Astrocyte (in vitro differentiated cells and primary cell): ENCODE measurements around the gene HTR3C. TPM values are rescaled to one million over a fixed set of nuclear protein-coding genes. Genes with fewer than 3 reads are reported as not detected.
A peak's percentile ranks its signal among the peaks of the same experiment; 100 is the strongest.
"Not testable (repeated sequence)": the region's sequence is repeated elsewhere in the genome, so short reads cannot be mapped to it uniquely, and the experiment has no call there.

ENCODE experiments used
- DNase-seq: peaks from one replicate; pipeline ENCODE4 v3.0.0-alpha.2; 2010; ENCODE audit warnings: low read depth
- FAIRE-seq: peaks from 2 replicates; lab custom pipeline; 2011; peaks lifted over from hg19 to GRCh38; lab: Jason Lieb, UNC
- H2AFZ ChIP-seq: 2 replicates; pipeline ENCODE4 v1.6.0; 2012; ENCODE audit warnings: low read depth, low read length, inconsistent platforms
- H3K27ac ChIP-seq: 2 replicates; pipeline ENCODE4 v1.5.1; 2011; ENCODE audit warnings: low read depth, low read length, inconsistent platforms
- H3K27me3 ChIP-seq: 2 replicates; pipeline ENCODE4 v1.6.0; 2011; ENCODE audit warnings: low read length, inconsistent platforms; ENCODE audit not compliant: insufficient read depth
- H3K36me3 ChIP-seq: 2 replicates; pipeline ENCODE4 v1.5.1; 2011; ENCODE audit warnings: low read length, inconsistent platforms; ENCODE audit not compliant: insufficient read depth
- H3K4me1 ChIP-seq: 2 replicates; pipeline ENCODE4 v1.5.1; 2011; ENCODE audit warnings: low read length, inconsistent platforms; ENCODE audit not compliant: insufficient read depth
- H3K4me2 ChIP-seq: 2 replicates; pipeline ENCODE4 v1.6.0; 2012; ENCODE audit warnings: low read length, inconsistent platforms
- H3K4me3 ChIP-seq: 2 replicates; pipeline ENCODE4 v1.5.1; 2011; ENCODE audit warnings: low read depth, mild to moderate bottlenecking, low read length, inconsistent platforms; ENCODE audit not compliant: insufficient read depth
- H3K79me2 ChIP-seq: 2 replicates; pipeline ENCODE4 v1.6.0; 2012; ENCODE audit warnings: mild to moderate bottlenecking, low read length, inconsistent platforms; ENCODE audit not compliant: insufficient read depth
- H3K9ac ChIP-seq: 2 replicates; pipeline ENCODE4 v1.6.0; 2012; ENCODE audit warnings: mild to moderate bottlenecking, low read length, inconsistent platforms
- H3K9me3 ChIP-seq: 2 replicates; pipeline ENCODE4 v1.5.1; 2012; ENCODE audit warnings: low read depth, mild to moderate bottlenecking, low read length, inconsistent platforms; ENCODE audit not compliant: insufficient read depth
- H4K20me1 ChIP-seq: 2 replicates; pipeline ENCODE4 v1.6.0; 2012; ENCODE audit warnings: low read length, inconsistent platforms; ENCODE audit not compliant: insufficient read depth
- H3K27ac Mint-ChIP-seq: one replicate; pipeline ENCODE4 v1.8.0; 2021; ENCODE audit warnings: mild to moderate bottlenecking, mixed read lengths; ENCODE audit not compliant: unreplicated experiment
- H3K27me3 Mint-ChIP-seq: one replicate; pipeline ENCODE4 v1.8.0; 2021; ENCODE audit warnings: low read depth, mixed read lengths; ENCODE audit not compliant: unreplicated experiment
- H3K36me3 Mint-ChIP-seq: one replicate; pipeline ENCODE4 v1.8.0; 2021; ENCODE audit warnings: low read depth, mixed read lengths; ENCODE audit not compliant: unreplicated experiment
- H3K4me1 Mint-ChIP-seq: one replicate; pipeline ENCODE4 v1.8.0; 2021; ENCODE audit warnings: low read depth, mixed read lengths; ENCODE audit not compliant: unreplicated experiment
- H3K4me3 Mint-ChIP-seq: one replicate; pipeline ENCODE4 v1.8.0; 2021; ENCODE audit warnings: mild to moderate bottlenecking, moderate library complexity, mixed read lengths; ENCODE audit not compliant: unreplicated experiment
- H3K9me3 Mint-ChIP-seq: one replicate; pipeline ENCODE4 v1.8.0; 2021; ENCODE audit warnings: mild to moderate bottlenecking, mixed read lengths; ENCODE audit not compliant: unreplicated experiment
- EZH2 ChIP-seq: IDR thresholded peaks from 2 replicates; pipeline ENCODE4 v1.6.1; 2012; ENCODE audit warnings: mild to moderate bottlenecking, low read length, inconsistent platforms; ENCODE audit not compliant: insufficient read depth
- total RNA-seq: library from RNA; stranded (reverse); gene quantifications from 2 replicates; pipeline ENCODE4 v1.2.1, GENCODE V29; 2021
- TF ChIP-seq, protein P1 (sequence below): IDR thresholded peaks from 2 replicates; pipeline ENCODE4 v1.5.1; 2011; ENCODE audit warnings: low read depth, mild to moderate bottlenecking, inconsistent platforms, low read length, moderate library complexity; ENCODE audit not compliant: insufficient read depth

HTR3C gene
- total RNA-seq, 1 donor from 2014 or later = not detected

- Mint-ChIP-seq H3K9me3 (no peaks in the 10 kb centered on the region), H3K36me3 (no peaks in the 10 kb centered on the region), H3K4me1 (peaks cover 16% of the 10 kb centered on the region), H3K4me3 (peak overlapping the region; percentile 97), H3K27ac (peak overlapping the region; percentile 70), H3K27me3 (peaks cover 1% of the 10 kb centered on the region)
- no peaks in the 10 kb centered on the region for H3K27me3 ChIP-seq
- peak overlapping the region; percentile 88 for H3K9ac ChIP-seq
- peaks cover 13% of the 10 kb centered on the region for H3K4me1 ChIP-seq
- no peaks in the 10 kb centered on the region for H3K36me3 ChIP-seq
- H3K4me3 ChIP-seq = peak overlapping the region; percentile 95
- DNase-seq = no peak
- TF ChIP-seq, protein P1, sequence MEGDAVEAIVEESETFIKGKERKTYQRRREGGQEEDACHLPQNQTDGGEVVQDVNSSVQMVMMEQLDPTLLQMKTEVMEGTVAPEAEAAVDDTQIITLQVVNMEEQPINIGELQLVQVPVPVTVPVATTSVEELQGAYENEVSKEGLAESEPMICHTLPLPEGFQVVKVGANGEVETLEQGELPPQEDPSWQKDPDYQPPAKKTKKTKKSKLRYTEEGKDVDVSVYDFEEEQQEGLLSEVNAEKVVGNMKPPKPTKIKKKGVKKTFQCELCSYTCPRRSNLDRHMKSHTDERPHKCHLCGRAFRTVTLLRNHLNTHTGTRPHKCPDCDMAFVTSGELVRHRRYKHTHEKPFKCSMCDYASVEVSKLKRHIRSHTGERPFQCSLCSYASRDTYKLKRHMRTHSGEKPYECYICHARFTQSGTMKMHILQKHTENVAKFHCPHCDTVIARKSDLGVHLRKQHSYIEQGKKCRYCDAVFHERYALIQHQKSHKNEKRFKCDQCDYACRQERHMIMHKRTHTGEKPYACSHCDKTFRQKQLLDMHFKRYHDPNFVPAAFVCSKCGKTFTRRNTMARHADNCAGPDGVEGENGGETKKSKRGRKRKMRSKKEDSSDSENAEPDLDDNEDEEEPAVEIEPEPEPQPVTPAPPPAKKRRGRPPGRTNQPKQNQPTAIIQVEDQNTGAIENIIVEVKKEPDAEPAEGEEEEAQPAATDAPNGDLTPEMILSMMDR = no peak
- TF ChIP-seq EZH2 = no peak
- H2AFZ ChIP-seq = peak overlapping the region; percentile 98
- peak overlapping the region; percentile 88 for H3K4me2 ChIP-seq
- H3K79me2 ChIP-seq = peaks cover 32% of the 10 kb centered on the region
- peaks cover 22% of the 10 kb centered on the region for H4K20me1 ChIP-seq
- FAIRE-seq = no peak
- no peaks in the 10 kb centered on the region for H3K9me3 ChIP-seq
- H3K27ac ChIP-seq = peak overlapping the region; percentile 59
Observed at GRCh38 chr3:184018424-184018973, 34.3 kb upstream of the HTR3C start.

GRCh38 chr3:184022323-184022722 lies 30.5 kb upstream of the HTR3C start:
- no peaks in the 10 kb centered on the region for H3K4me1 Mint-ChIP-seq
- Histone ChIP-seq H3K9ac (no peak overlapping the region), H3K27ac (no peak overlapping the region), H2AFZ (no peak overlapping the region), H3K36me3 (no peaks in the 10 kb centered on the region), H4K20me1 (no peaks in the 10 kb centered on the region), H3K79me2 (peaks cover 4% of the 10 kb centered on the region), H3K9me3 (no peaks in the 10 kb centered on the region), H3K27me3 (peaks cover 3% of the 10 kb centered on the region), H3K4me1 (peaks cover 4% of the 10 kb centered on the region), H3K4me3 (no peak overlapping the region), H3K4me2 (no peak overlapping the region)
- H3K9me3 Mint-ChIP-seq = no peaks in the 10 kb centered on the region
- H3K4me3 Mint-ChIP-seq = no peak overlapping the region
- no peak for TF ChIP-seq EZH2
- TF ChIP-seq, protein P1 = no peak
- DNase-seq (no peak), FAIRE-seq (no peak)
- H3K27ac Mint-ChIP-seq = no peak overlapping the region
- peaks cover 7% of the 10 kb centered on the region for H3K27me3 Mint-ChIP-seq
- H3K36me3 Mint-ChIP-seq = no peaks in the 10 kb centered on the region

DNA sequence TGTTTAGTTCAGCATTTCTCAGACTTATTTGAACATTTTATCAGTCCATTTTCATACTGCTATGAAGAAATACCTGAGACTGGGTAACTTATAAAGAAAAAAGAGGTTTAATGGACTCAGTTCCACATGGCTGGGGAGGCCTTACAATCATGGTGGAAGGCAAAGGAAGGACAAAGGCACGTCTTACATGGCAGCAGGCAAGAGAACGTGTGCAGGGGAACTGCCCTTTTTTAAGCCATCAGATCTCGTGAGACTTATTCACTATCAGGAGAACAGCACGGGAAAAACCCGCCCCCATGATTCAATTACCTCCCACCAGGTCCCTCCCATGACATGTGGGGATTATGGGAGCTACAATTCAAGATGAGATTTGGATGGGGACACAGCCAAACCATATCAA lies 27.6 kb upstream of the HTR3C start:
- H3K4me3 ChIP-seq, H2AFZ ChIP-seq, H3K36me3 Mint-ChIP-seq, H3K27ac ChIP-seq, H3K4me1 Mint-ChIP-seq, H3K36me3 ChIP-seq, H3K4me1 ChIP-seq, H3K9ac ChIP-seq, H3K4me2 ChIP-seq, FAIRE-seq, H3K79me2 ChIP-seq, DNase-seq, H3K27me3 ChIP-seq, H3K9me3 Mint-ChIP-seq, H3K27ac Mint-ChIP-seq, H4K20me1 ChIP-seq, H3K4me3 Mint-ChIP-seq, H3K9me3 ChIP-seq: not testable (repeated sequence)
- peaks cover 10% of the 10 kb centered on the region for H3K27me3 Mint-ChIP-seq

DNA sequence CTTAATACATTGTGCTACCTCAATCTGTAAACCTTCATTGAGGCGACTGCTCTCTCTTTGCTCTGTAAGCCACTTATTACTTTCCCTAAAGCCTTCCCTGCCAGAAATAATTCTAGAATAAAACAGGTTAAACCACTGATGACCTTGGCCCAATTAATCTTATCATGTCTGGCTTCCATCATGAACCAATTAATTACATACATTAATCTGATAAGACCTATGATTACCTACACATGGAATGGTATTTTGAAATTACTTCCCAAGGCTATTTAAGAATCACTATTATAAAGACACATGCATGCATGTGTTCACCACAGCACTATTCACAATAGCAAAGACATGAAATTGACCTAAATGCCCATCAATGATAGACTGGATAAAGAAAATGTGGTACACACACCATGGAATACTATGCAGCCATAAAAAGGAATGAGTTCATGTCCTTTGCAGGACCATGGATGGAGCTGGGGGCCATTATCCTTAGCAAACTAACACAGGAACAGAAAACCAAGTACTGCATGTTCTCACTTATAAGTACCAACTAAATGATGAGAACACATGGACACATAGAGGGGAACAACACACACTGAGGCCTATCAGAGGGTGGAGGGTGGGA lies 24.5 kb upstream of the HTR3C start:
- H4K20me1 ChIP-seq, FAIRE-seq, DNase-seq, H3K9ac ChIP-seq, H3K36me3 Mint-ChIP-seq, H3K36me3 ChIP-seq, H3K79me2 ChIP-seq, H3K27ac Mint-ChIP-seq, H3K9me3 ChIP-seq, H3K4me1 ChIP-seq, H3K4me3 ChIP-seq, H3K9me3 Mint-ChIP-seq, H3K4me3 Mint-ChIP-seq, H2AFZ ChIP-seq, H3K27ac ChIP-seq, H3K4me1 Mint-ChIP-seq, H3K4me2 ChIP-seq: not testable (repeated sequence)
- H3K27me3 Mint-ChIP-seq = peaks cover 15% of the 10 kb centered on the region
- H3K27me3 ChIP-seq = peaks cover 11% of the 10 kb centered on the region
